ENCODE measurements around the gene SMAD2.

- no peak for TF ChIP-seq CTCF (IDR thresholded peaks at IDR 0.05)
- TF ChIP-seq USF2 (IDR thresholded peaks at IDR 0.05): no peak
- no peak for TF ChIP-seq RAD21 (conservative IDR thresholded peaks at IDR 0.05 in 1 of 2, IDR thresholded peaks at IDR 0.05 in 1 of 2)
- TF ChIP-seq JUNB (IDR thresholded peaks at IDR 0.05): no peak
- TF ChIP-seq SMC3 (IDR thresholded peaks at IDR 0.05): no peak
- no peak for TF ChIP-seq POLR2A (IDR thresholded peaks at IDR 0.05; ENCODE audit: low read length)
- TF ChIP-seq JUN (IDR thresholded peaks at IDR 0.05): no peak
- no peak for TF ChIP-seq SREBF2 (IDR thresholded peaks at IDR 0.05)
- TF ChIP-seq TP53 (CRISPR knock-in tag; IDR thresholded peaks at IDR 0.05): no peak
- no peak for TF ChIP-seq EP300 (IDR thresholded peaks at IDR 0.05)
- TF ChIP-seq FOSL2 (IDR thresholded peaks at IDR 0.05): no peak
- TF ChIP-seq FOSL2 (CRISPR knock-in tag; IDR thresholded peaks at IDR 0.05): no peak
- no peak for TF ChIP-seq NR3C1 (IDR thresholded peaks at IDR 0.05)
Measured at GRCh38 chr18:47964053-47964452, 33.6 kb upstream of the SMAD2 start.
